IMR-90 (cell line): ENCODE results near the gene GLIPR1L2. TPM values are rescaled to one million over a fixed set of nuclear protein-coding genes. Genes with fewer than 3 reads are reported as not detected.
A peak's percentile ranks its signal among the peaks of the same experiment; 100 is the strongest.

Source experiments
- ATAC-seq: fragments of 200-7000 bp; cut with Tn5 transposase; 2 replicates; pipeline ENCODE4 v1.9.1; 2020; ENCODE audit warnings: low read depth, mild to moderate bottlenecking, moderate library complexity
- BruUV-seq: library from RNA; stranded (reverse); fragments of 400-500 nt; replicated peaks from 2 replicates; lab custom pipeline; 2021; lab: Mats Ljungman, UMichigan
- CTCF ChIA-PET: fragments of 300-600 bp; formaldehyde crosslinking; extraction: SDS; loops from one replicate; lab custom pipeline; 2021; ENCODE audit warnings: antibody characterized with exemption; lab: Yijun Ruan, JAX
- POLR2A ChIA-PET: fragments of 300-600 bp; sonication (Branson Sonifier 250); formaldehyde crosslinking; loops from one replicate; lab custom pipeline; 2022; ENCODE audit warnings: antibody characterized with exemption; ENCODE audit not compliant: unreplicated experiment; lab: Charles Lee
- DNase-seq: peaks from one replicate; pipeline ENCODE4 v3.0.0; 2013
- H2AFZ ChIP-seq: replicated peaks from 2 replicates; pipeline ENCODE3; 2013; ENCODE audit warnings: low read length, mild to moderate bottlenecking; ENCODE audit not compliant: poor library complexity
- H2AK5ac ChIP-seq: 2 replicates; pipeline ENCODE4 v1.6.1; 2013; ENCODE audit warnings: low read depth, low read length, inconsistent platforms
- H2AK9ac ChIP-seq: replicated peaks from 2 replicates; pipeline ENCODE3; 2013; ENCODE audit warnings: mild to moderate bottlenecking, low read depth, low read length, moderate library complexity; ENCODE audit not compliant: poor library complexity
- H2BK120ac ChIP-seq: 2 replicates; pipeline ENCODE4 v1.6.1; 2013; ENCODE audit warnings: low read depth, low read length, inconsistent platforms
- H2BK15ac ChIP-seq: 3 replicates; pipeline ENCODE4 v1.6.1; 2013; ENCODE audit warnings: low read depth, low read length, inconsistent platforms
- H2BK20ac ChIP-seq: 2 replicates; pipeline ENCODE4 v1.6.1; 2013; ENCODE audit warnings: low read depth, mild to moderate bottlenecking, inconsistent platforms, low read length, moderate library complexity
- H2BK5ac ChIP-seq: 2 replicates; pipeline ENCODE4 v1.6.1; 2013; ENCODE audit warnings: mild to moderate bottlenecking, low read depth, low read length, inconsistent platforms; ENCODE audit not compliant: poor library complexity, severe bottlenecking
- H3K14ac ChIP-seq: replicated peaks from 2 replicates; pipeline ENCODE4 v1.6.1; 2013; ENCODE audit warnings: low read depth, low read length, inconsistent platforms
- H3K18ac ChIP-seq: 2 replicates; pipeline ENCODE4 v1.6.1; 2013; ENCODE audit warnings: low read depth, low read length, control low read depth
- H3K23ac ChIP-seq: 2 replicates; pipeline ENCODE4 v1.6.1; 2013; ENCODE audit warnings: low read depth, low read length, inconsistent platforms
- H3K27ac ChIP-seq: 2 replicates; pipeline ENCODE4 v1.5.1; 2013; ENCODE audit warnings: mild to moderate bottlenecking, control low read depth, low read length; ENCODE audit not compliant: insufficient read depth
- H3K27me3 ChIP-seq: 2 replicates; pipeline ENCODE4 v1.6.1; 2013; ENCODE audit warnings: low read length; ENCODE audit not compliant: control insufficient read depth, insufficient read depth
- H3K36me3 ChIP-seq: 2 replicates; pipeline ENCODE4 v1.6.1; 2013; ENCODE audit warnings: low read length, mixed read lengths; ENCODE audit not compliant: control insufficient read depth, insufficient read depth
- H3K4ac ChIP-seq: 2 replicates; pipeline ENCODE4 v1.6.1; 2013; ENCODE audit warnings: low read depth, low read length, inconsistent platforms
- H3K4me1 ChIP-seq: 2 replicates; pipeline ENCODE4 v1.6.1; 2013; ENCODE audit warnings: low read length, mixed read lengths; ENCODE audit not compliant: control insufficient read depth, insufficient read depth
- H3K4me2 ChIP-seq: 2 replicates; pipeline ENCODE4 v1.6.1; 2013; ENCODE audit warnings: low read depth, mild to moderate bottlenecking, control low read depth, low read length, moderate library complexity
- H3K4me3 ChIP-seq: 2 replicates; pipeline ENCODE4 v1.5.1; 2013; ENCODE audit warnings: low read depth, mild to moderate bottlenecking, control low read depth, low read length, moderate library complexity; ENCODE audit not compliant: insufficient read depth
- H3K56ac ChIP-seq: 2 replicates; pipeline ENCODE4 v1.6.1; 2013; ENCODE audit warnings: low read length, inconsistent platforms; ENCODE audit not compliant: insufficient read depth; ENCODE audit errors: extremely low read depth
- H3K79me1 ChIP-seq, 2 experiments: 2 replicates each; pipeline ENCODE4 v1.6.1; 2013; ENCODE audit warnings: low read length in 2 of 2, inconsistent platforms in 1 of 2, low read depth in 1 of 2
- H3K9ac ChIP-seq: 2 replicates; pipeline ENCODE4 v1.6.1; 2013; ENCODE audit warnings: low read depth, low read length, control low read depth
- H3K9me1 ChIP-seq: 2 replicates; pipeline ENCODE4 v1.6.1; 2013; ENCODE audit warnings: low read length, inconsistent platforms; ENCODE audit not compliant: insufficient read depth
- H3K9me3 ChIP-seq: 2 replicates; pipeline ENCODE4 v1.6.1; 2013; ENCODE audit warnings: low read length; ENCODE audit not compliant: control insufficient read depth, insufficient read depth
- H4K20me1 ChIP-seq: 2 replicates; pipeline ENCODE4 v1.6.1; 2013; ENCODE audit warnings: low read length, inconsistent platforms; ENCODE audit not compliant: insufficient read depth
- H4K5ac ChIP-seq: 2 replicates; pipeline ENCODE4 v1.6.1; 2013; ENCODE audit warnings: mild to moderate bottlenecking, low read depth, low read length, control low read depth
- H4K8ac ChIP-seq, 2 experiments: 2 replicates each; pipeline ENCODE4 v1.6.1; 2013; ENCODE audit warnings: low read depth in 2 of 2, low read length in 2 of 2, control low read depth in 1 of 2, inconsistent platforms in 1 of 2
- H4K91ac ChIP-seq: 2 replicates; pipeline ENCODE4 v1.6.1; 2013; ENCODE audit warnings: low read depth, low read length, inconsistent platforms; ENCODE audit not compliant: insufficient read depth
- BHLHE40 ChIP-seq: fragments of 150-350 bp; IDR thresholded peaks from 2 replicates; pipeline ENCODE4 v1.6.1; 2016; ENCODE audit warnings: mild to moderate bottlenecking, low read depth, low read length
- FOS ChIP-seq: fragments of 150-350 bp; IDR thresholded peaks from 2 replicates; pipeline ENCODE4 v1.6.1; 2016; ENCODE audit warnings: low read depth, low read length
- MAZ ChIP-seq: IDR thresholded peaks from 2 replicates; pipeline ENCODE4 v1.6.1; 2012; ENCODE audit warnings: low read depth, mild to moderate bottlenecking, low read length, improper control_type of control experiment, moderate library complexity, borderline replicate concordance
- SMC3 ChIP-seq: fragments of 150-350 bp; IDR thresholded peaks from 2 replicates; pipeline ENCODE4 v1.6.1; 2016; ENCODE audit warnings: low read depth, mild to moderate bottlenecking, antibody characterized with exemption, low read length, moderate library complexity
- WGBS, 2 experiments: methylation state at CpG; one replicate each; pipeline versions ENCODE4 v1.1.5 to v1.1.7; 2013; ENCODE audit warnings: missing lambda C conversion rate in 2 of 2; ENCODE audit not compliant: insufficient read length in 1 of 2; ENCODE audit errors: extremely low coverage in 2 of 2; 5-methylcytosine and 5-hydroxymethylcytosine counted together
- dilution Hi-C: fragments of 300-500 bp; cut with HindIII; formaldehyde crosslinking; loops from one replicate; pipeline ENCODE4 v1.14.3; 2018; ENCODE audit warnings: low sequenced_read_pairs; ENCODE audit not compliant: unreplicated experiment
- in situ Hi-C: fragments of 300-500 bp; cut with MboI; formaldehyde crosslinking; loops from 3 replicates; pipeline ENCODE4 v1.14.3; 2019; ENCODE audit warnings: low sequenced_read_pairs, inconsistent platforms, mixed read lengths
- intact Hi-C: fragments of 100-400 bp; cut with micrococcal nuclease; formaldehyde crosslinking; loops from 2 replicates; pipeline ENCODE4 v1.10.0; 2022
- polyA plus RNA-seq, 3 experiments: library from polyadenylated mRNA; depleted of rRNA; stranded (reverse); fragments of >200 nt; gene quantifications; 2 replicates each; pipeline ENCODE4 v1.2.3, GENCODE V29; 2012; ENCODE audit warnings: low replicate concordance in 1 of 3
- total RNA-seq: library from RNA; depleted of rRNA; stranded (reverse); fragments of >200 nt; gene quantifications from 2 replicates; pipeline ENCODE4 v1.2.3, GENCODE V29; 2012

The GLIPR1L2 gene
- total and polyA plus RNA-seq, 2 of the 4 experiments (the other 2 are of a cell fraction): 0.07 TPM; not detected in 1

GRCh38 chr12:75389706-75390105 is 1.2 kb upstream of the GLIPR1L2 start:
- Histone ChIP-seq H2BK20ac (peak overlapping the region; percentile 14; the same call in 1 of the 2 replicates), H3K14ac (no peak overlapping the region), H3K36me3 (no peaks in the 10 kb centered on the region), H2BK5ac (peak overlapping the region; percentile 55), H3K4me3 (no peak overlapping the region), H2AFZ (no peak overlapping the region), H2AK5ac (no peak overlapping the region), H3K56ac (no peak overlapping the region), H4K91ac (no peak overlapping the region), H3K4me2 (peak overlapping the region; percentile 61), H3K4ac (no peak overlapping the region), H4K20me1 (no peaks in the 10 kb centered on the region), H4K8ac (peak overlapping the region in 1 of 2 experiments; percentile 54; a peak in 1 of 4 replicates), H3K9ac (no peak overlapping the region), H3K27me3 (no peaks in the 10 kb centered on the region), H3K9me3 (no peaks in the 10 kb centered on the region), H2BK120ac (no peak overlapping the region), H4K5ac (no peak overlapping the region; the same call in 1 of the 2 replicates), H2BK15ac (no peak overlapping the region), H3K27ac (no peak overlapping the region), H3K23ac (no peak overlapping the region), H3K79me1 (no peaks in the 10 kb centered on the region), H3K9me1 (no peaks in the 10 kb centered on the region; the same call in 1 of the 2 replicates), H3K18ac (no peak overlapping the region), H3K4me1 (0 out of 2 replicates have a peak, but pooled peaks cover 2% of the 10 kb centered on the region), H2AK9ac (no peak overlapping the region)
- in situ Hi-C loops: loop anchor here (10.0 kb wide), 1 partner anchor 95 kb away; the partner anchor contains the start of gene GLIPR1
- intact Hi-C loops: loop anchor here (2.0 kb wide), 2 partner anchors 55 to 99 kb away; partner anchors contain the start of gene GLIPR1L1
- dilution Hi-C loops: no loop called here
- no peak for ATAC-seq
- DNase-seq: no peak
- TF ChIP-seq BHLHE40 (no peak), FOS (no peak), MAZ (no peak), SMC3 (no peak)
- ChIA-PET POLR2A (no interaction called here), CTCF (interaction anchor here (1.2 kb wide), 1 partner anchor 13 kb away, joined by 3 read pairs; no protein-coding TSS in a partner anchor)
- no TSS peak for BruUV-seq
- no CpG with 5 or more reads among the region's 1 CpG for WGBS, 2 experiments
